ENCODE data around the gene SEPTIN10. TPM values are rescaled to one million over a fixed set of nuclear protein-coding genes. Genes with fewer than 3 reads are reported as not detected.
"Not testable (repeated sequence)": the region's sequence is repeated elsewhere in the genome, so short reads cannot be mapped to it uniquely, and the experiment has no call there.

SEPTIN10 gene
- total RNA-seq, 1 donor from 2014 or later = 160 TPM

DNA sequence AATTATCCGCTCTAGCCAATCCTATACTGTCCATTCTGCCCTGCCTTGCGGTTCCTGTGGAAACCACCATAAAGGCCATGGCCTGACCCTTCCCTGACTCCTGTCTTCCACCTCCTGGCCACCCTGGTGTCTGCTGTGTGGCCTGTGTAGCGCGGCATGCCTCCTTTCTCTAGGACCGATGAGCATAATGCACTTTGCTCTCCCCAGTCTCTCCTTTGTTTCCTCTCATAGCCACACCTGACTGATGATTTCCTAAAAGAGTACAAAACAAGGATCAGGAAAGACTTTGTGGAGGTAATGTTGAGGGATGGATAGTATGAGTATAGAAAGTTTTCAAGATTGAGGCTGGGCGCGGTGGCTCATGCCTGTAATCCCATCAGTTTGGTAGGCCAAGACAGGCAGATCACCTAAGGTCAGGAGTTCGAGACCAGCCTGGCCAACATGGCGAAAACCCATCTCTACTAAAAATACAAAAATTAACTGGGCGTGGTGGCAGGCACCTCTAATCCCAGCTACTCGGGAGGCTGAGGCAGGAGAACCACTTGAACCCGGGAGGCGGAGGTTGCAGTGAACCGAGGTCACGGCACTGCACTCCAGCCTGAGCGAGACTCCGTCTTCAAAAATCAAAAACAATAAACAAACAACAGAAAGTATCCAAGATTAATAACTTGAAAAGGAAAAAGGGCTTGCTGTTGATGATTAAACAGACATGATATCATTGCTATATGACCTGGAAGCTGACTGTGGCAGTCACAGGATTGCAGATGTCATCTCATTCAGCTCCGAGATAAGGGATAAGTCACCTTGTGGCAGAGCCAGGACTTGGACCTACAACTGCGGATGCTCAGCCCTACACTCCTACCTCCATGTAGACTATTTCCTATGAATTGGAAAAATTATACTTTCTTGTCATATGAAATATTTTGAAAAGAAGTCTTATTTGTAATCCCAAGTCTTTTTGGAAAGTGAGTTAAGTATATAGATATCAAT, 17.0 kb upstream of the SEPTIN10 start:
- H3K9me3 ChIP-seq (ENCODE audit: low read depth) = no peaks in the 10 kb centered on the region
- H3K79me2 ChIP-seq (ENCODE audit: low read depth) = no peaks in the 10 kb centered on the region
- no peaks in the 10 kb centered on the region for H3K27me3 ChIP-seq
- no peak overlapping the region for H3K4me3 ChIP-seq
- H3F3A ChIP-seq (ENCODE audit: low read depth) = no peaks in the 10 kb centered on the region
- H3K27ac ChIP-seq = no peak overlapping the region
- DNase-seq (ENCODE audit: low spot score) = no peak
- no peaks in the 10 kb centered on the region for H3K4me1 ChIP-seq
- H2AFZ ChIP-seq (replicated peaks) = no peak overlapping the region
- Mint-ChIP-seq H3K36me3 (no peaks in the 10 kb centered on the region), H3K9me3 (peaks cover 2% of the 10 kb centered on the region), H3K27me3 (ENCODE audit: insufficient read depth, low read depth) (peaks cover 8% of the 10 kb centered on the region), H3K4me3 (no peak overlapping the region), H3K27ac (no peak overlapping the region), H3K4me1 (peaks cover 2% of the 10 kb centered on the region)
- H3K9ac ChIP-seq = no peak overlapping the region
- no peak overlapping the region for H3K4me2 ChIP-seq
- no peaks in the 10 kb centered on the region for H3K36me3 ChIP-seq
- TF ChIP-seq, protein P1, sequence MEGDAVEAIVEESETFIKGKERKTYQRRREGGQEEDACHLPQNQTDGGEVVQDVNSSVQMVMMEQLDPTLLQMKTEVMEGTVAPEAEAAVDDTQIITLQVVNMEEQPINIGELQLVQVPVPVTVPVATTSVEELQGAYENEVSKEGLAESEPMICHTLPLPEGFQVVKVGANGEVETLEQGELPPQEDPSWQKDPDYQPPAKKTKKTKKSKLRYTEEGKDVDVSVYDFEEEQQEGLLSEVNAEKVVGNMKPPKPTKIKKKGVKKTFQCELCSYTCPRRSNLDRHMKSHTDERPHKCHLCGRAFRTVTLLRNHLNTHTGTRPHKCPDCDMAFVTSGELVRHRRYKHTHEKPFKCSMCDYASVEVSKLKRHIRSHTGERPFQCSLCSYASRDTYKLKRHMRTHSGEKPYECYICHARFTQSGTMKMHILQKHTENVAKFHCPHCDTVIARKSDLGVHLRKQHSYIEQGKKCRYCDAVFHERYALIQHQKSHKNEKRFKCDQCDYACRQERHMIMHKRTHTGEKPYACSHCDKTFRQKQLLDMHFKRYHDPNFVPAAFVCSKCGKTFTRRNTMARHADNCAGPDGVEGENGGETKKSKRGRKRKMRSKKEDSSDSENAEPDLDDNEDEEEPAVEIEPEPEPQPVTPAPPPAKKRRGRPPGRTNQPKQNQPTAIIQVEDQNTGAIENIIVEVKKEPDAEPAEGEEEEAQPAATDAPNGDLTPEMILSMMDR (IDR thresholded peaks at IDR 0.05) = no peak
- TF ChIP-seq EZH2phosphoT487 (IDR thresholded peaks at IDR 0.05) (no peak), EZH2 (IDR thresholded peaks at IDR 0.05) (no peak)
- H4K20me1 ChIP-seq (ENCODE audit: low read depth) = no peaks in the 10 kb centered on the region

DNA sequence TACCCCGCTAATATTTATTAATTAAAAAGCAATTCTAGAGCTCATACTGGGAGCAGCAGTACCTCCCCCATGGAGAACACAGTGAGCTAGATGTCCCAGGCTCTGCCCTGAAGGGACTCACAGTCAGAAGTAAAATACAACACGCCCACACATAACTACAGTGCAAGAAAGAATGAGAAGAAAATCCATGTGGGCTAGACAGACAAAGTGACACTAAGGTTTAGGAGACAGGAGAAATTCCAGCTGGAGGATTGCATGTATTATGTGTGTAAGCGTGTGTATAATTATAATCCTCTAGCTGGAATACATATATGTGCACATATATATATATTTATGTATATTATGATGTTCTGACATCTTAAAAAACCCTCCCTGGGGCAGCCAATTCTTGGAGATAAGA, 16.1 kb upstream of the SEPTIN10 start:
- Histone ChIP-seq H3K4me2 (no peak overlapping the region), H3K27me3 (no peaks in the 10 kb centered on the region), H4K20me1 (ENCODE audit: low read depth) (no peaks in the 10 kb centered on the region), H3K4me3 (no peak overlapping the region), H3F3A (ENCODE audit: low read depth) (no peaks in the 10 kb centered on the region), H3K36me3 (no peaks in the 10 kb centered on the region), H2AFZ (replicated peaks) (no peak overlapping the region), H3K4me1 (no peaks in the 10 kb centered on the region), H3K79me2 (ENCODE audit: low read depth) (no peaks in the 10 kb centered on the region), H3K9ac (no peak overlapping the region), H3K9me3 (ENCODE audit: low read depth) (no peaks in the 10 kb centered on the region), H3K27ac (no peak overlapping the region)
- Mint-ChIP-seq H3K36me3 (no peaks in the 10 kb centered on the region), H3K27ac (no peak overlapping the region), H3K4me3 (no peak overlapping the region), H3K4me1 (peaks cover 2% of the 10 kb centered on the region), H3K9me3 (peaks cover 2% of the 10 kb centered on the region), H3K27me3 (ENCODE audit: insufficient read depth, low read depth) (peaks cover 8% of the 10 kb centered on the region)
- TF ChIP-seq, protein P1 (IDR thresholded peaks at IDR 0.05) = no peak
- TF ChIP-seq EZH2phosphoT487 (IDR thresholded peaks at IDR 0.05) = no peak
- no peak for TF ChIP-seq EZH2 (IDR thresholded peaks at IDR 0.05)
- no peak for DNase-seq (ENCODE audit: low spot score)

DNA sequence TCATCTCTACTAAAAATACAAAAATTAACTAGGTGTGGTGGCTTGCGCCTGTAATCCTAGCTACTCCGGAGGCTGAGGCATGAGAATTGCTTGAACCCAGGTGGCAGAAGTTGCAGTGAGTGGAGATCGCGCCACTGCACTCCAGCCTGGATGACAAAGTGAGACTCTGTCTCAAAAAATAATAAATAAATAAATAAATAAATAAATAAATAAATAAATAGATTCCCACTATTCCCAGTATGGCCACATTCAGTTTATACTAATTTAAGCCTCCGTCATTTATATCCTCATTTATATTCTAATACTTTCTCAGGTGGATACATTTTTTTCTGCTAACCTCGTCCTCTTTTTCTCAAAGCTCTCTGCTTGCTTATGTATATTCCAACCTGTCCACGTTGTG, 14.6 kb upstream of the SEPTIN10 start:
- not testable (repeated sequence) for H4K20me1 ChIP-seq (ENCODE audit: low read depth); H2AFZ ChIP-seq (replicated peaks); DNase-seq (ENCODE audit: low spot score); H3K9me3 Mint-ChIP-seq; H3K4me1 ChIP-seq; H3K27me3 ChIP-seq; H3K36me3 Mint-ChIP-seq; H3F3A ChIP-seq (ENCODE audit: low read depth); H3K9ac ChIP-seq; H3K4me3 ChIP-seq; H3K36me3 ChIP-seq; H3K27me3 Mint-ChIP-seq (ENCODE audit: insufficient read depth, low read depth); H3K27ac Mint-ChIP-seq; H3K27ac ChIP-seq; H3K4me3 Mint-ChIP-seq; H3K4me1 Mint-ChIP-seq; H3K79me2 ChIP-seq (ENCODE audit: low read depth); H3K9me3 ChIP-seq (ENCODE audit: low read depth); H3K4me2 ChIP-seq

DNA sequence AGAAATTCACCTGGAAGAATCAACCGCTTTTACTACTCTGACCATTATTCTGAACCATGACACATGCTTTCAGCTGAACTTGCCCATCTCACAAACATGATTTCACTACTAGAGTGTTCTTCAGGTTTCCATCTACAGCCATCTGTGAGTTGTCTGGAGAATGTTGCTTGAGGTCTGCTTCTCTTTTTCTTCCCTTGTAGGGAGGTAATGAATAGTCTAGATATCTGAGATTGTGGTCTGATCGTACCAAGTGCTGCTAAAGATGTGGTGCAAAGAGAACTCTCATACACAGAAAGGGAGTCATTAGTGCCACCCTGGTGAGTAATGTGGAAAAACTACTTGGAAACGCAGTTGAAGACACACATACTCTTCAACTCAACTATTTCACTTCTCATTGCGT, 10.6 kb upstream of the SEPTIN10 start:
- Histone ChIP-seq H3K4me2 (no peak overlapping the region), H2AFZ (replicated peaks) (no peak overlapping the region), H3F3A (ENCODE audit: low read depth) (no peaks in the 10 kb centered on the region), H4K20me1 (ENCODE audit: low read depth) (no peaks in the 10 kb centered on the region), H3K4me1 (no peaks in the 10 kb centered on the region), H3K9me3 (ENCODE audit: low read depth) (no peaks in the 10 kb centered on the region), H3K36me3 (no peaks in the 10 kb centered on the region), H3K27me3 (no peaks in the 10 kb centered on the region), H3K27ac (no peak overlapping the region), H3K79me2 (ENCODE audit: low read depth) (no peaks in the 10 kb centered on the region), H3K4me3 (no peak overlapping the region), H3K9ac (no peak overlapping the region)
- H3K36me3 Mint-ChIP-seq = no peaks in the 10 kb centered on the region
- no peaks in the 10 kb centered on the region for H3K4me1 Mint-ChIP-seq
- TF ChIP-seq EZH2 (IDR thresholded peaks at IDR 0.05) = no peak
- no peak for TF ChIP-seq EZH2phosphoT487 (IDR thresholded peaks at IDR 0.05)
- TF ChIP-seq, protein P1 (IDR thresholded peaks at IDR 0.05) = no peak
- H3K4me3 Mint-ChIP-seq = no peak overlapping the region
- DNase-seq (ENCODE audit: low spot score) = no peak
- no peaks in the 10 kb centered on the region for H3K9me3 Mint-ChIP-seq
- no peak overlapping the region for H3K27ac Mint-ChIP-seq
- H3K27me3 Mint-ChIP-seq (ENCODE audit: insufficient read depth, low read depth) = peaks cover 6% of the 10 kb centered on the region

Measured in neural progenitor cell (in vitro differentiated cells).